HG03097 (cell line): ENCODE data around the gene SFT2D3.

Experiments
- ATAC-seq: cut with Tn5 transposase; IDR thresholded peaks from one replicate; pipeline ENCODE4 v1.9.1; 2021; ENCODE audit not compliant: unreplicated experiment, low FRiP score

The SFT2D3 gene, protein sequence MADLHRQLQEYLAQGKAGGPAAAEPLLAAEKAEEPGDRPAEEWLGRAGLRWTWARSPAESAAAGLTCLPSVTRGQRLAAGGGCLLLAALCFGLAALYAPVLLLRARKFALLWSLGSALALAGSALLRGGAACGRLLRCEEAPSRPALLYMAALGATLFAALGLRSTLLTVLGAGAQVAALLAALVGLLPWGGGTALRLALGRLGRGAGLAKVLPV

DNA sequence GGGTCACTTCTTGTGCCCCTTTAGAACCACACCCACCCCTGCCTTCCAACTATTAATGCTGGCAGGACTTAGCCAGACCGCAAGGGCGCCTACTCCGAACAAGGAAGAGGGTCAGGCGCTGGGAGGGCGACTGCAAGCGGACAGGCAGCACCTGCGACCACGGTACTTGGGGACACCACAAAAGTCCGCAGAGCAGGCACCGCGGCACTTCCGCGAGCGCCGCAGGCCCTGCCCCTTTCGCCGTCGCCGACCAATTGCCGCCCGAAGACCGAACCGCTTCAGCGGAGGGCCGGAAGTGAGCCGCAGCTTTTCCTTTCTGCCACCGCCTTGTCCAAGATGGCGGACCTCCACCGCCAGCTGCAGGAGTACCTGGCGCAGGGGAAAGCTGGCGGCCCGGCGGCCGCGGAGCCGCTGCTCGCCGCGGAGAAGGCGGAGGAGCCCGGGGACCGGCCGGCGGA lies at the start of gene SFT2D3:
SFT2D3 (plus strand) TSS at position 305 of the 458 bp plus-strand sequence; CDS start at position 337, 32 bp downstream.
- peak; percentile 69 for ATAC-seq

GRCh38 chr2:127651971-127652550 lies 49.2 kb upstream of the SFT2D3 start:
- no peak for ATAC-seq

DNA sequence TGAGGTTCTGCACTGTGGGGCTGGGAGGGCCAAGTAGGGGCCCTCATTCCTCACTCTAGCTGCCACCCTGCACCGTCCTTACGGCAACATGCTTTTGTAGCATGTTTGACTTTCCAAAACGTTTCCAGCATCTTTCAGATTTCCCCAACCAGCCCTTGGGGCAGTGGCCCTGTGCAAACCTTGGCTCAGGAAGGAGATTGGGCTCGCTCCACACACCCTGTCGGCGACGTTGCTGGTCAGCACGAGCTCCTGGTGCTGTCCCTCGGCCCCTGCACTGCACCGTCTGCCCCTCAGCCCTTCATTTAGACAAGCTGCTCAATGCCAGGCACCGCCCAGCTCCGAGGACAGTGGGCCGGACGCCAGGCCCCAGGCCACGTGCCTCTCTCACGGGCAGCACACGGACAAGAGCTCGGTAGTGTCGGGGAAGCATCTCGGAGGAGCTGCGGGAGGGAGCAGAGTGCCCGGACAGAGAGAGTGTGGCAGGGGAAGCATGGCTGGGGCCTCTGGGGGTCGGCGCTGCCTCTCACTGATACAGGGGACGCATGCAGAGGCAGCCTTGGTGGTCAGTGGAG lies 48.4 kb upstream of the SFT2D3 start:
- ATAC-seq = no peak

DNA sequence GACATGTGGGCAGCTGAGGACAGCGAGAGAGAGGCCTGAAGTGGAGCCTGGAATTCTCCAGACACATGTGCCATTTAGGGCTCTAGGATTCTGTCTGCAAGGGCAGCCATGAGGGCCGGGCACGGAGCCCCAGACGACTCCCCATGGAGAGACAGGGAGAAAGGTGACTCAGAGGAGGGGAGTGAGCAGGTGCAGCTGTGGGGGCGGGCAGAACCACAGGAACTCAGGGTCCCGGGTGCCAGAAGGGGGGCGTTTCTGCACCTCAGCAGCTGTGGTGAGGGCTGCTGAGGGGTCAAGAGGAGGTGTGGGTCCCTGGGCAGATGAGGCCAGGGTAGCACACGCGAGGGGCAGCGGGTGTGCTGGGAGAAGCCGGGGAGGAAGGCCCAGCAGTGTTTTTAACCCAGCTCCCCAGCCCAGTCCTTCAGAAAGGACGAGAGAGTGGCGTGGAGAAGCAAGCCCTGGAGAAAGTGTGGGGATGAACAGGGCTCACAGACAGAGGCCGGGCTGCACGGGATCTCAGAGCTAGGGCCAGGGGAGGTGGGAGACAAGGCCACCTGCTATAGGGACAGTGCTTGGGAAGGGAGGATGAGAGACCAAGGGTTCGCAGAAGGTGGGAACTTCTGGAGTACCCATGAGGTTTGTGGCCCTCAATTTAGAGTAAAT lies 47.7 kb upstream of the SFT2D3 start:
- no peak for ATAC-seq

DNA sequence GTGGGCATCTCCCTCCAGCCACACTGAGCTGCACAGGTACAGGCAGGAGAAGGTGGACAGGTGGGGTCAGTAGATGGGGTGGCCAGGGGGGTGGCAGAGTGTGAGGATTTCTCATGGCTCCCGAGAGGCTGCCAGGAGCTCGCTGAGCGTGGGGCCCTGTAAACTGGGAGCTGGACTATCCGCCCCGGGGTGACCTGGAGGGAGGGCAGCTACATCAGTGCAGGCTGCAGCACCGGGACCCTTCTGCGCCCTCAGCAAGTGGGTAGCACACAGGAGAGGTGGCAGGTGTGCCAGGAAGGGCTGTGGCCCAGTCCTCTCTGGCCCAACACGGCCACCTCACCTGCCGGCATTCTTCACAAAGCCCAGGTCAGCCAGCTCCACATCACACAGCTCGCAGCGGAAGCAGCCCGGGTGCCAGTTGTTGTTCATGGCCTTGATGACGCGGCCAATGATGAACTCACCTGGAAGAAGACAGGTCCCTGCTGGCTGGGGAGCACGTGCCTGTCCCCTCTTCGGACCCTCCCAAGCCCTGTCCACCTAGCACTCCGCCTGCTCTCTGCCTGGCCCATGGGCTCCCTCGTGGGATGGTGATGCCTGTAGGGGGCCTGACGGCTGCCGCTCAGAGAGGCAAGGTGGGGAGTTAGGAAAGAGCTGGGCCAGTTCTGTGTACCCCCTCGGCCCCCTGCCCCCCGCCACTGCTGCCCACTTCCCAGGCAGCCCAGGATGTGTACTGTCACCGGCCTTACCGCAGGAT lies 47.0 kb upstream of the SFT2D3 start:
- no peak for ATAC-seq

DNA sequence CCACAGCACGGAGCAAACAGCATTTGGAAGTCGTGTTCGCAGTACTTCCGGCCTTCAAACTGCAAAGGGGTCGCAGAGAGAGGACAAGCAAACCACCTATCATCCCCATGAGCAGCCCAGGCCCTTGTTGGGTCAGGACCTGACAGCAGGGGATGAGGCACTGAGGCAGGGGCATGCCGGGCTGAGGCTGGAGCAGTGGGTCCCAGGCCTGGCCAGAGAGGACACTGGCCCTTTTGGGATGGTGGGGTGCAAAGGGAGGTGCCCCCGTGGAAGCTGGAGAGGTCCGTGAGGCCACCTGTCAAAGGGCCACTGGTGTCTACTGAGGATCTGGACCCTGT lies 46.5 kb upstream of the SFT2D3 start:
- no peak for ATAC-seq

DNA sequence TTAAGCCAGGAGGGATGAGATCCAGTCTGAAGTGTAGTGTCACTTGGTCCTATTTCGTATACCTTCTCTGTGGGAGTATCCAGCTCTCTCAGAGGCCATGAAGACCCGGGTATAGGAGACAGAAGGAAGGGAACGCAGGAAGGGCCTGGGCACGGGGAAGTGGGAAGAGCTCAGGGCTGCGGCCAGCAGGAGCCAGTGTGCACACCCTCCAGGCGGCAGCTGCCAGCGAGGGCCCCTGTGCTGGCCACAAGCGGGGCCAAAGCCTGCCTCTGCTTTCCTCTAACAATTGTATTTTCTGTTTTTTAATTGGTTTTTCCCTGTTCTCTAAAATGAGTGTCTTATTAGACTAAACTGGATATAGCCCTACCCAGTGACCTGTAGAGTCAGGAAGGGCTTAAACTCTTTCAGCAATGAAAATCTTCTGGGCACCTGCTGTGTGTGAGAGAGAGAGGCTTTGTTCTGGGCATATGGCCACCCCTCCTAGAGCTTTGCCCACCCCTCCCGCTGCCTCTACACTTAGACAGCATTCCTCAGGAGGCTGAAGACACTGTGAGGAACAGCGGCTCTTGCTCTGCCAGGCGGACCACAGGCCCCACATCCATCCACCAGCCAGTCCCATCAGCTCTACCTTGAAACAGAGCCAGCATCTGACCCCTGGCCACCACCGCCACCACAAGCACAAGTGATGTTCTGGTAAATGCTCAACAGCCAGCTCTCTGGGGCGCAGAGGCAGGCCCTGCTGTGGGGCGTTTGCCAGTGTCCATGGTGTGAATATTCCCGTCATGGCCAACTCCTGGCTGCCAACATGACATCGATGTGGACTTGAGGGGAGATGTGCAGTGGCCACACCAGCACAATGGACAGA lies 45.9 kb upstream of the SFT2D3 start:
- no peak for ATAC-seq

DNA sequence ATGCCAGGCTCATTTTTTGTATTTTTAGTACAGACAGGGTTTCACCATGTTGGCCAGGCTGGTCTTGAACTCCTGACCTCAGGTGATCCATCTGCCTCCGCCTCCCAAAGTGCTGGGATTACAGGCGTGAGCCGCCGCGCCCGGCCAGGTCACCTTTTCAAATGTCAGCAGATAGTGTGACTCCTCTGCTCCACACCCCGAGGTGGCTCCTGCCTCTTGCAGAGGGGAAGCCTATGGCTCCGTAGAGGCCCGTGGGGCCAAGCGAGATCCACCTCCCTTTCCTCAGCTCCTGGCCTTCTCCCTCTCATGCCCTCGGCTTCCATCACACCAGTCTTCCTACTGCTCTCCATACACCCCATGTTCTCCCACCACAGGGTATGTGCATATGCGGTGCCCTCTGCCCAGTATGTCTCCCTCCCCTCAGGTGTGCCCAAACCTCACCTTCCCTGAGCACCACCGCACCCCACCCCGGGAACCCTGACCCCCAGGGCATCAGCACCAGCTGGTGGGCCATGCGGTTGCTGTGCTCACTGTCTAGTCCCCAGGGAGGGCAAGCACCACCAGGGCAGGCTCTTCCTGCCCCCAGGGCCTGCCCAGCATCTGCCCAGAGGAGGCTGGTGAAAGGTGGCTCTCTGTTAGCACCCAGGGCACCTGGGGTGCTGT lies 44.6 kb upstream of the SFT2D3 start:
- ATAC-seq = no peak

DNA sequence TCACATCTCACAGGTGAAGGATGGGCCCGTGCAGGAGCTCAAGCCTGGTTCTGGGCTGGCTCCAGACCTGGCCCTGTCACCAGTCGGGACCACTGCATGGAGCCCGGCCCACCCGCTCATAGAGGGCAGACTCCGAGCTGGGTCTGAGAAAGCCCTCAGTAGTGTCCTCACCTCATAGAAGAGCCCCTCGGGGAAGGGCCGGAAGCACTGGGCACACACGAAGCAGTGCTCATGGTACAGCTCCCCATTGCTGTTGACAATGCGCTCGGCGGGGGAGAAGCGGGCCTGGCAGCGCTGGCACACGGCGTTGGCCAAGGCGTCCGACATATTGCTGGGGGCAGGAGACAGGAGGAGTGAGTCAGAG lies 44.1 kb upstream of the SFT2D3 start:
- ATAC-seq = no peak

- ATAC-seq = no peak
Measured at GRCh38 chr2:127658146-127658545, 43.2 kb upstream of the SFT2D3 start.

- no peak for ATAC-seq
Measured at GRCh38 chr2:127658641-127659407, 42.5 kb upstream of the SFT2D3 start.

DNA sequence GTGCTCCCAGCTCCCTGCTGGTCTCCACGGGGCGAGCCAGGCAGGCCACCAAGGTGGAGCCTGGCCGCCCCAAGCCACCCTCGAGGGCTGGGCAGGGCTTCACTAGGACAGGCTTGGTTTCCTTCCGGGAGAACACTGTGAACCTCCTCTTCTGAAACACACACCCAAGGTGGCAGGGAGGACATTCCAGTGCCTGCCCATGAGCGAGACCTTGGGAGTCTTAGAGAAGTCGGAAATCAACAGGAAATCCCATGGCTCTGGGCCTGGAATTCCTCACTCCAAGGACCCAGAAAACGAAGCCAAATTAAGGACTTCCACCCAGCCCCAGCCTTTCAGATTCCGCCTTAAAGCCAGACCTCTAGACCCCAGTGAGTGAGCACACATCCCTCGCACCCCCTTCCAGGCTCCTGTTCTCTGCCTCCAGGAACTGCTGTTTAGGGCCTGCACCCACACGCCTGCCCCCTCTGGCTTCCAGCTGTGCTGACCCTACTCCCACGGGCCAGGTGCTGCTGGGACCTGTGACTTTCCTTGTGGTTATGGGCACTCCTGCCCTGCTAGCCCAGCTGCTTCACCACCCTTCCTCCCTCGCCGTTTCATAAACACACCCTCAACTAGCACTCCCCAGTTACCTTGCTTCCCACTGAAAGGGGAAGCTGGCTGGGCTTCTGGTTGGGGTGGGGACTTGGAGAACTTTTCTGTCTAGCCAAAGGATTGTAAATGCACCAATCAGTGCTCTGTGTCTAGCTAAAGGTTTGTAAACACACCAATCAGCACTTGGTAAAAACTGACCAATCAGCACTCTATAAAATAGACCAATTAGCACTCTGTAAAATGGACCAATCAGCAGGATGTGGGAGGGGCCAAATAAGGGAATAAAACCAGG lies 41.6 kb upstream of the SFT2D3 start:
- no peak for ATAC-seq

GRCh38 chr2:127660291-127660578 lies 41.1 kb upstream of the SFT2D3 start:
- ATAC-seq = no peak

DNA sequence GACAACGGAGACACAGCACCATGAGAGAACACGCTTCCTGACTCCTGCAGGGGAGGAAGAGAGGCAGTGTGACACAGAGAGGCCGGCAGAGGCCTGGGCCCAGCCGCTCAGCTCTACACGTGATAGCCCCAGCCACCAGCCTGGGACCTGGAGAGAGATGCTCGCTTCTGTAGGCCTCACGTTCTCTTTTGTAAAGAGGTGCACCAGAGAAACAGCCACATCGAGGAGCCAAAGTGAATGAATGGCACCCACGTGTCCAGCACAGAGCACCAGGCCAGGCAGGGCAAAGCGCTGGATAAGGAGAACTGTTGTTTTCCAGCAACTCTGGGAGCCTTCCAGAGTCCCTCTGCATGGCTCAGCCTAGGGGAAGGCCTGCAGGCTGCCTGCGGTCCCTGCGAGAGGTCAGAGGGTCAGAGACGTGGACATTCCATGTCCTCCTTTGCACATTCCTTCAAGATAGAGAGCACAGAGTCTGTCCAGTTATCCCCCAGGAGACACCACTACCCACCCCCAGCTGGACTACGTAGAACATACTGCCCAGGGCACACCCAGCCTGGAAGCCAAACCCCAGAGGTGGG lies 40.1 kb upstream of the SFT2D3 start:
- ATAC-seq = no peak

DNA sequence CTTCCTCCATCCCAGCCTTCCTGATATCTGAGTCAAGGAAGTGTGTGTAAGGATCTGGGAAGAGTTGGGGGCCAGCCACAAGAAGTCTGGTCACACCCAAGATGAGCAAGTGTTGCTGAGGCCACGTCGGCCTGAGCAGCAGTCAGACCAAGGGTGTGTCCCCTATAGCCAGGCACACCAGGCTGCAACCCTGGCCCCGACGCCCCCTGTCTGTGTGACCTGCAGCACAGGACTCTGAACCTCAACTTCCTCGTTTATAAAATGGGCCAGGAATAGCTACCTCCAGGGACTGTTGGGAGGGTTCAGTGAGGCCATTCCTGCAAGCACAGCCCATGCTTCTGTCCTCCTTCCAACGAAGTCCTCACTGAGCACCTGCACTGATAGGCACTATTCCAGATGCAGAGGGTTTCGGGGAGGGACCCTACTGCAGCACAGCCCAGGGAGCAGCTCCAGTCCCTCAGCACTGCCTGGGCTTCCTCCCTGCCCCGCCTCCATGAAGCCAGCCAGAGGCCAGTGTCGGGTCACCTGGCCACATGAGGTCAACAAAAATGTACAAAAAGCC lies 39.3 kb upstream of the SFT2D3 start:
- ATAC-seq = no peak

DNA sequence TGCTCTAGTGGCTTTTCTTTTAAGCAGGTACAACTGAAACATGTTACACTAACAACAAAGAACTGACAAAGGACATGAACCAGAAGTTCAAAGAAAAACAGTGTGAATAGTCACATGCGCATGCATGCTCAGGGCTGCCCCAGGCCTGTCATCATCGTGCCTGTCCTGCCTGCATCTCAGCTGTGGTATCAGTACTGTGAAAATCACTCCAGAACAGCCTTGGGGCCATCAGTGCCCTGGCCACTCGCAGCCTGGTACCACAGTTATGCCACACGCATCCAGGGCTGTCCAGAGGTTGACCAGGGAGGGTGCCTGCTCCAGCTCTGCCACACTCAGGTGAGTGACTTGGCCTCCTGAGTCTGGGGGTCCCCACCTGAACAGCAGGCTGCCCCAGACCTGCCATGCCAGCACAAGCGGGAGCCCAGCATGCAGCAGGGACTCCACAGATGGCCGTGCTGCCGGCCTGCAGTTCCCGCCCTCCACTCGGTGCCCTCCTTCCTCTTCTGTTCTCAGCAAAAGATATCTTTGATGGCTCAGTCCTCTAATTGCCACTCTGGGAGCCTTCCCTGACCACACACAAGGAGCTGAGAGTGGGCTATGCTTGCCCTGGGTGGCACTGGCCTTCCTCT lies 38.2 kb upstream of the SFT2D3 start:
- ATAC-seq = no peak

GRCh38 chr2:127663566-127664064 lies 37.7 kb upstream of the SFT2D3 start:
- no peak for ATAC-seq
